GM19324 (cell line): ENCODE results near the gene CTBP1.

Source experiments
- ATAC-seq: cut with Tn5 transposase; IDR thresholded peaks from one replicate; pipeline ENCODE4 v1.9.1; 2021; ENCODE audit warnings: mild to moderate bottlenecking, moderate library complexity; ENCODE audit not compliant: unreplicated experiment, low FRiP score

The CTBP1 gene

GRCh38 chr4:1285151-1285789, 36.3 kb upstream of the CTBP1 start:
- no peak for ATAC-seq

GRCh38 chr4:1283711-1284110, 34.8 kb upstream of the CTBP1 start:
- ATAC-seq = no peak

- ATAC-seq = no peak
Observed at GRCh38 chr4:1279253-1279652, 30.3 kb upstream of the CTBP1 start.

GRCh38 chr4:1277667-1278665, 29.0 kb upstream of the CTBP1 start:
- ATAC-seq = no peak

GRCh38 chr4:1276984-1277383, 28.1 kb upstream of the CTBP1 start:
- no peak for ATAC-seq

- no peak for ATAC-seq
Observed at GRCh38 chr4:1274871-1275270, 25.9 kb upstream of the CTBP1 start.

GRCh38 chr4:1271686-1272085, 22.8 kb upstream of the CTBP1 start:
- ATAC-seq = no peak

GRCh38 chr4:1269209-1269608, 20.3 kb upstream of the CTBP1 start:
- ATAC-seq = no peak

- ATAC-seq = no peak
Observed at GRCh38 chr4:1266881-1267763, 18.2 kb upstream of the CTBP1 start.

- no peak for ATAC-seq
Observed at GRCh38 chr4:1265351-1265750, 16.4 kb upstream of the CTBP1 start.

GRCh38 chr4:1264942-1265341, 16.0 kb upstream of the CTBP1 start:
- ATAC-seq = no peak

GRCh38 chr4:1261107-1261928, 12.4 kb upstream of the CTBP1 start:
- no peak for ATAC-seq

GRCh38 chr4:1260418-1261106, 11.6 kb upstream of the CTBP1 start:
- no peak for ATAC-seq

- no peak for ATAC-seq
Observed at GRCh38 chr4:1259966-1260365, 11.0 kb upstream of the CTBP1 start.

- no peak for ATAC-seq
Observed at GRCh38 chr4:1258457-1258856, 9.5 kb upstream of the CTBP1 start.

GRCh38 chr4:1255699-1256098, 6.8 kb upstream of the CTBP1 start:
- ATAC-seq = no peak

- no peak for ATAC-seq
Observed at GRCh38 chr4:1255151-1255550, 6.2 kb upstream of the CTBP1 start.

- ATAC-seq = no peak
Observed at GRCh38 chr4:1253831-1254230, 4.9 kb upstream of the CTBP1 start.

GRCh38 chr4:1252928-1253492, 4.1 kb upstream of the CTBP1 start:
- ATAC-seq = no peak
